MCF 10A (cell line): Measurements from ENCODE around the gene PHACTR2. TPM values are rescaled to one million over a fixed set of nuclear protein-coding genes. Genes with fewer than 3 reads are reported as not detected.

Source experiments
- BruUV-seq: library from RNA; stranded (reverse); fragments of 400-500 nt; replicated peaks from 2 replicates; lab custom pipeline; 2021; lab: Mats Ljungman, UMichigan
- CTCF ChIA-PET: fragments of 300-600 bp; sonication (Branson Sonifier 250); formaldehyde crosslinking; extraction: SDS; loops from one replicate; lab custom pipeline; 2021; ENCODE audit warnings: antibody characterized with exemption, inconsistent platforms; lab: Yijun Ruan, JAX
- POLR2A ChIA-PET: fragments of 300-600, 350-650 bp; sonication (Branson Sonifier 250); formaldehyde crosslinking; extraction: SDS; loops from one replicate; lab custom pipeline; 2020; ENCODE audit warnings: antibody characterized with exemption, inconsistent platforms; lab: Yijun Ruan, JAX
- DNase-seq: peaks from one replicate; pipeline ENCODE4 v3.0.0-alpha.2; 2018; ENCODE audit not compliant: unreplicated experiment
- H3K27ac Mint-ChIP-seq: one replicate; pipeline ENCODE4 v1.8.0; 2022; ENCODE audit warnings: mild to moderate bottlenecking, low read depth, mixed read lengths; ENCODE audit not compliant: unreplicated experiment
- H3K27me3 Mint-ChIP-seq: one replicate; pipeline ENCODE4 v1.8.0; 2022; ENCODE audit warnings: mixed read lengths; ENCODE audit not compliant: insufficient read depth, unreplicated experiment
- H3K36me3 Mint-ChIP-seq: one replicate; pipeline ENCODE4 v1.8.0; 2022; ENCODE audit warnings: mild to moderate bottlenecking, moderate library complexity, mixed read lengths; ENCODE audit not compliant: insufficient read depth, unreplicated experiment
- H3K4me1 Mint-ChIP-seq: one replicate; pipeline ENCODE4 v1.8.0; 2022; ENCODE audit warnings: mixed read lengths; ENCODE audit not compliant: insufficient read depth, unreplicated experiment
- H3K4me3 Mint-ChIP-seq: one replicate; pipeline ENCODE4 v1.8.0; 2022; ENCODE audit warnings: mild to moderate bottlenecking, moderate library complexity, mixed read lengths; ENCODE audit not compliant: unreplicated experiment
- H3K9me3 Mint-ChIP-seq: one replicate; pipeline ENCODE4 v1.8.0; 2022; ENCODE audit warnings: mixed read lengths; ENCODE audit not compliant: unreplicated experiment
- CTCF ChIP-seq: fragments of 200-600 bp; IDR thresholded peaks from one replicate; pipeline ENCODE4 v1.8.0; 2022; ENCODE audit warnings: antibody characterized with exemption, mild to moderate bottlenecking; ENCODE audit not compliant: unreplicated experiment
- intact Hi-C: fragments of 100-400 bp; cut with micrococcal nuclease; formaldehyde crosslinking; loops from 2 replicates; pipeline ENCODE4 v1.14.1; 2022
- total RNA-seq: library from RNA; stranded (reverse); gene quantifications from 2 replicates; pipeline ENCODE4 v1.2.3, GENCODE V29; 2022

Gene PHACTR2
- total RNA-seq, 1 experiment from 2014 or later: 34.4 TPM

GRCh38 chr6:143757346-143757832, 79.6 kb downstream of the PHACTR2 start:
- POLR2A ChIA-PET: no interaction called here
- H3K27ac Mint-ChIP-seq: no peak overlapping the region
- CTCF ChIA-PET: no interaction called here

GRCh38 chr6:143758551-143758950, 80.8 kb downstream of the PHACTR2 start:
- TF ChIP-seq CTCF: no peak
- no TSS peak for BruUV-seq
- H3K9me3 Mint-ChIP-seq: no peaks in the 10 kb centered on the region
- no peaks in the 10 kb centered on the region for H3K4me1 Mint-ChIP-seq
- no peaks in the 10 kb centered on the region for H3K27me3 Mint-ChIP-seq
- ChIA-PET CTCF (no interaction called here), POLR2A (no interaction called here)
- DNase-seq: no peak
- intact Hi-C loops: no loop called here
- no peak overlapping the region for H3K4me3 Mint-ChIP-seq
- no peak overlapping the region for H3K27ac Mint-ChIP-seq
- H3K36me3 Mint-ChIP-seq: peaks cover 7% of the 10 kb centered on the region

More at GRCh38 chr6:143757346-143757832, 79.6 kb downstream of the PHACTR2 start:
- intact Hi-C loops: no loop called here
- no peak for TF ChIP-seq CTCF
- BruUV-seq: no TSS peak
- Mint-ChIP-seq H3K4me1 (no peaks in the 10 kb centered on the region), H3K36me3 (peaks cover 7% of the 10 kb centered on the region), H3K9me3 (no peaks in the 10 kb centered on the region), H3K4me3 (no peak overlapping the region), H3K27me3 (no peaks in the 10 kb centered on the region)
- no peak for DNase-seq

GRCh38 chr6:143759666-143760065, 81.9 kb downstream of the PHACTR2 start:
- Mint-ChIP-seq H3K27ac (no peak overlapping the region), H3K36me3 (peaks cover 8% of the 10 kb centered on the region), H3K4me3 (no peak overlapping the region), H3K9me3 (no peaks in the 10 kb centered on the region), H3K27me3 (no peaks in the 10 kb centered on the region), H3K4me1 (no peaks in the 10 kb centered on the region)
- DNase-seq: no peak
- ChIA-PET CTCF (interaction anchor here (0.6 to 0.8 kb wide), 3 partner anchors 12 to 62 kb away, joined by 3 to 4 read pairs (median 3); no protein-coding TSS in a partner anchor), POLR2A (interaction anchor here (0.9 kb wide), 1 partner anchor 126 kb away, joined by 3 read pairs; no protein-coding TSS in a partner anchor)
- no peak for TF ChIP-seq CTCF
- BruUV-seq: no TSS peak
- intact Hi-C loops: no loop called here

GRCh38 chr6:143761074-143761473, 83.3 kb downstream of the PHACTR2 start:
- Mint-ChIP-seq H3K9me3 (no peaks in the 10 kb centered on the region), H3K27ac (no peak overlapping the region), H3K36me3 (peaks cover 11% of the 10 kb centered on the region), H3K4me3 (no peak overlapping the region), H3K4me1 (no peaks in the 10 kb centered on the region), H3K27me3 (no peaks in the 10 kb centered on the region)
- DNase-seq: no peak
- ChIA-PET CTCF (no interaction called here), POLR2A (no interaction called here)
- BruUV-seq: no TSS peak
- intact Hi-C loops: no loop called here
- no peak for TF ChIP-seq CTCF
